HFFc6 (cell line): ENCODE measurements around the gene MTCH1. TPM values are rescaled to one million over a fixed set of nuclear protein-coding genes. Genes with fewer than 3 reads are reported as not detected.

Source experiments
- DNase-seq: peaks from one replicate; pipeline ENCODE4 v3.0.0-alpha.2; 2018
- H3K27ac Mint-ChIP-seq: 2 replicates; pipeline ENCODE4 v1.8.0; 2020; ENCODE audit warnings: mild to moderate bottlenecking, mixed read lengths
- H3K27me3 Mint-ChIP-seq: 2 replicates; pipeline ENCODE4 v1.8.0; 2021; ENCODE audit warnings: mild to moderate bottlenecking, moderate library complexity, mixed read lengths; ENCODE audit not compliant: insufficient read depth
- H3K36me3 Mint-ChIP-seq: 2 replicates; pipeline ENCODE4 v1.8.0; 2021; ENCODE audit warnings: low read depth, mixed read lengths
- H3K4me1 Mint-ChIP-seq: 2 replicates; pipeline ENCODE4 v1.8.0; 2020; ENCODE audit warnings: low read depth, mixed read lengths
- H3K4me3 Mint-ChIP-seq: 2 replicates; pipeline ENCODE4 v1.8.0; 2020; ENCODE audit warnings: mild to moderate bottlenecking, moderate library complexity, mixed read lengths
- H3K9me3 Mint-ChIP-seq: 2 replicates; pipeline ENCODE4 v1.8.0; 2020; ENCODE audit warnings: mild to moderate bottlenecking, mixed read lengths
- CTCF ChIP-seq: fragments of 200-600 bp; sonication (generic); IDR thresholded peaks from 2 replicates; pipeline ENCODE4 v1.5.0; 2021; ENCODE audit warnings: antibody characterized with exemption, mild to moderate bottlenecking
- total RNA-seq, 6 experiments: library from RNA; stranded (reverse); fragmentation: NEBNext Ultra II Directional; extraction: Animal tissue kit (Norgen Biotek cat#: 25700); gene quantifications; 2 replicates in 1 of 6; 3 replicates in 5 of 6; pipeline ENCODE4 v1.2.3, GENCODE V29; 2021

The MTCH1 gene
- total RNA-seq, 6 experiments from 2014 or later: 263 to 301 (median 281) TPM

GRCh38 chr6:37015532-37015931 is 29.5 kb upstream of the MTCH1 start:
- H3K4me3 Mint-ChIP-seq: no peak overlapping the region
- no peaks in the 10 kb centered on the region for H3K27me3 Mint-ChIP-seq
- no peaks in the 10 kb centered on the region for H3K9me3 Mint-ChIP-seq
- no peak for DNase-seq
- peaks cover 17% of the 10 kb centered on the region for H3K4me1 Mint-ChIP-seq
- no peak for TF ChIP-seq CTCF
- no peaks in the 10 kb centered on the region for H3K36me3 Mint-ChIP-seq
- H3K27ac Mint-ChIP-seq: no peak overlapping the region

- no peaks in the 10 kb centered on the region for H3K27me3 Mint-ChIP-seq
- no peak overlapping the region for H3K4me3 Mint-ChIP-seq
- no peak overlapping the region for H3K27ac Mint-ChIP-seq
- peaks cover 17% of the 10 kb centered on the region for H3K4me1 Mint-ChIP-seq
- no peaks in the 10 kb centered on the region for H3K36me3 Mint-ChIP-seq
- no peak for TF ChIP-seq CTCF
- 0 out of 2 replicates have a peak, but pooled peaks cover 5% of the 10 kb centered on the region for H3K9me3 Mint-ChIP-seq
- no peak for DNase-seq
Observed at GRCh38 chr6:37014667-37015066, 28.7 kb upstream of the MTCH1 start.

GRCh38 chr6:37013516-37014491 is 27.8 kb upstream of the MTCH1 start:
- no peak for DNase-seq
- Mint-ChIP-seq H3K4me1 (peaks cover 13% of the 10 kb centered on the region), H3K36me3 (no peaks in the 10 kb centered on the region), H3K4me3 (no peak overlapping the region), H3K27me3 (no peaks in the 10 kb centered on the region), H3K27ac (no peak overlapping the region), H3K9me3 (0 out of 2 replicates have a peak, but pooled peaks cover 5% of the 10 kb centered on the region)
- TF ChIP-seq CTCF: no peak

GRCh38 chr6:37011656-37012378 is 25.8 kb upstream of the MTCH1 start:
- no peaks in the 10 kb centered on the region; the same call in 1 of the 2 replicates for H3K27me3 Mint-ChIP-seq
- peaks cover 18% of the 10 kb centered on the region for H3K4me1 Mint-ChIP-seq
- H3K36me3 Mint-ChIP-seq: no peaks in the 10 kb centered on the region
- TF ChIP-seq CTCF: no peak
- H3K4me3 Mint-ChIP-seq: no peak overlapping the region
- DNase-seq: peak; percentile 40
- no peak overlapping the region for H3K27ac Mint-ChIP-seq
- 0 out of 2 replicates have a peak, but pooled peaks cover 5% of the 10 kb centered on the region for H3K9me3 Mint-ChIP-seq

- H3K27ac Mint-ChIP-seq: no peak overlapping the region
- TF ChIP-seq CTCF: no peak
- 0 out of 2 replicates have a peak, but pooled peaks cover 5% of the 10 kb centered on the region for H3K9me3 Mint-ChIP-seq
- no peak overlapping the region for H3K4me3 Mint-ChIP-seq
- H3K36me3 Mint-ChIP-seq: no peaks in the 10 kb centered on the region
- H3K4me1 Mint-ChIP-seq: peaks cover 27% of the 10 kb centered on the region
- DNase-seq: no peak
- H3K27me3 Mint-ChIP-seq: no peaks in the 10 kb centered on the region; the same call in 1 of the 2 replicates
Observed at GRCh38 chr6:37010402-37010892, 24.5 kb upstream of the MTCH1 start.
